Measurements from ENCODE around the gene PGK1. TPM values are rescaled to one million over a fixed set of nuclear protein-coding genes. Genes with fewer than 3 reads are reported as not detected.

PGK1 gene
- total and polyA plus RNA-seq, 12 donors = 69.4 to 524 (median 320) TPM

DNA sequence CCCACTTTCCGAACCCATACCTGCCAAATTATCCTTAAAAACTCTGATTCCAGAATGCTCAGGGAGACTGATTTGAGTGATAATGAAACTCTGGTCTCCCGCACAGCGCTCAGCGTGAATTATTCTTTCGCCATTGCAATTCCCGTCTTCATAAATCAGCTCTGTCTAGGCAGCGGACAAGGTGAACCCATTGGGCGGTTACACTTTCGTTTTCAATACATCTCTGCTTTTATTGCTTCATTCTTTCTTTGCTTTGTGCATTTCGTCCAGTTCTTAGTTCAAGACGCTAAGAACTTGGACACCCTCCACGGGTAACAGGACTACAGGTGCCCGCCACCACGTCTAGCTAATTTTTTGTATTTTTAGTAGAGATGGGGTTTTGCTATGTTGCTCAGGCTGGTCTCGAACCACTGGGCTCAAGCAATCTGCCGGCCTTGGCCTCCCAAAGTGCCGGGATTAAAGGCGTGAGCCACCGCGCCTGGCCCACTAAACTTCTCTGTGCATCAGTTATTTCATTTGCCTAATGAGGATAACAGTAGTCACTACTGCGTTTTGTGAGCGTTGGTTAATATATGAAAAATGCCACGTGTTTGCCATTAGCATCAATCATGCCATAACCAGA is 936 bp upstream of the PGK1 start:
- Histone ChIP-seq H3K27ac (peak overlapping the region; percentile 39 to 96 (median 88)), H3K9me3 (replicated peaks in 1 of 3) (no peaks in the 10 kb centered on the region), H3K4me3 (peak overlapping the region in 1 of 4 donors; percentile 37), H3K4me1 (replicated peaks in 1 of 2) (peaks cover 12 to 14% of the 10 kb centered on the region in 2 donors), H3K36me3 (replicated peaks in 1 of 2) (no peaks in the 10 kb centered on the region), H3K27me3 (peaks cover 3% of the 10 kb centered on the region)
- intact Hi-C loops (cut with DNase I) = no loop called here
- WGBS, 4 donors = 77 to 83% (median 80%) methylated on average over 18 to 23 of the region's 23 CpGs
- no peak for TF ChIP-seq POLR2A (IDR thresholded peaks at IDR 0.05)
- no peak for TF ChIP-seq CTCF (IDR thresholded peaks at IDR 0.05)
- peak in 1 of 7 donors; percentile 50 for DNase-seq

DNA sequence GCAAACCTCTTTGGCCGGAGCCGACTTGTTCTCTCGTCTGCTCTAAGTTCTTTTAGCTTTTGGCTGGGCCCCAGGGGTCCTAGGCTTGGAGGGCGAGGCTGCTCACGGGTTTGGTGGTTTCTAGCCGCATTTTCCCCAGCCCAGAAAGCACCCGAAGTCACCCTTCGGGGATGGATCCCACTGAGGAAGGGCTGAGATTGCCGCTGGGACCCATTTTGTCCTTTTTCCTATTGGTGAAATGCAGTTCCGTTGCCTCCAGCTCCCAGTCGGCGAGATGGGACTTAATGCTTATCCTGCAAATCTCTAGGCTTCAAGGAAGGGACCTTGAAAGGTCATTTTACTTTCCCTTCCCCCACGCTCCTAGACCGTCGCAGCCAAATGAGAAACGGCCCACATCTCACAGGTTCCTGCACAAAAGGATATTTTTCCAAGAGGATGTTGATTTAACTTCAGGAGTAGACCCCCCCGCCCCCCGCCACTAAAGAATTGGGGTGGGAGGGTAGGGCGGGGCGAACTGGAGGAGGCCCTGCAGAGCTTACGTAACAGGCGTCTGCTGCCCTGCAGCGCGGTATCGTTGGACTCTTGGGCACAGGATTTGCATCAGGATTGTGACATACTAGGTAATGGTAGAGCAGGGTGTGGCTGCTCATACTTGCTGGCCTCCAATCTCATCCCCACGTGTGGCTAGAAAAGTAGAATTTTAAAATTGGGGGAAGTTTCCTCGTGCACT is 564 bp downstream of the PGK1 start:
- Histone ChIP-seq H3K27me3 (no peaks in the 10 kb centered on the region), H3K4me3 (peak overlapping the region; percentile 13 to 97 (median 44)), H3K9me3 (replicated peaks in 1 of 3) (no peaks in the 10 kb centered on the region), H3K4me1 (replicated peaks in 1 of 2) (peaks cover 12 to 18% of the 10 kb centered on the region in 2 donors), H3K27ac (peak overlapping the region; percentile 94 to 99 (median 96)), H3K36me3 (replicated peaks in 1 of 2) (peaks cover 0 to 4% of the 10 kb centered on the region in 2 donors)
- DNase-seq = peak; percentile 58 to 79 (median 67)
- WGBS, 4 donors = 0 to 47% (median 13%) methylated on average over 5 to 27 of the region's 27 CpGs
- peak in 1 of 2 donors; percentile 49 for TF ChIP-seq POLR2A (IDR thresholded peaks at IDR 0.05)
- no peak for TF ChIP-seq CTCF (IDR thresholded peaks at IDR 0.05)
- intact Hi-C loops (cut with DNase I) = no loop called here

DNA sequence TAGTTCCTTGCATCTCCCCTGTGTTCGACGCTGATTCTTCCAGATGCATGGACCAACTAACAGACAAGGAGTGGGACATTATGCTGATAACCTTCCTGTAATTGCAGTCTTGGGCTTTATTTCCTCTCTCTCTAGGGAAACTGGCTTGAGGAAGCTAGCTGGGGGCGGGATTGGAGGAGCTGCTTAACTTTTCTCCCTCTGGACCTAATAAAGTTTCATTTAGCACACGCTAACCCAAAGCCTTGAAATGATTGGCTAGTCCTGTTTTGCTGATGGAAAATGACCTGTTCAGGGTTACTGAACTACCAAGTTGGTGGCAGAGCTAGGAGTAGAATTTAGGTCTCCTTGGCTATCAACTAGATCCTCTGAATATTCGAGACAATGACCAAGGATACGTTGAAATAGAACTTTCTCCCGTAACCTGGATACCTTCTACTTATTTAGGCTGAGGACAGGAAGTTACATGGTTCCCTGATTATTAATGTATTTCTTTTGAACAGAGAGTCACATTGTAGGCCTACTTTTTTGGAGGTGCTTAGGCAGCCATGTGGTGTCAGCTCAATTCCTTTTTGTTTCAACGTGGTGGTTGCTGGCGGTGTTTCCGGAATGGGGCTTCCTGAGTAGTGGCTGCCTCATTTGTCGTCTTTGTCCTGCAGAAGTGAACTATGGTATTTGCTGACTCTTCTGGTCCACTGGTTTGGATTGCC is 2.0 kb downstream of the PGK1 start:
- Histone ChIP-seq H3K36me3 (replicated peaks in 1 of 2) (peaks cover 4 to 5% of the 10 kb centered on the region in 2 donors), H3K27me3 (no peaks in the 10 kb centered on the region), H3K4me1 (replicated peaks in 1 of 2) (peaks cover 12 to 19% of the 10 kb centered on the region in 2 donors), H3K27ac (peak overlapping the region in 3 of 5 donors; percentile 27 to 96 (median 95)), H3K4me3 (peak overlapping the region in 1 of 4 donors; percentile 49), H3K9me3 (replicated peaks in 1 of 3) (no peaks in the 10 kb centered on the region)
- no peak for TF ChIP-seq POLR2A (IDR thresholded peaks at IDR 0.05)
- no peak for TF ChIP-seq CTCF (IDR thresholded peaks at IDR 0.05)
- no peak for DNase-seq
- WGBS, 4 donors = 52 to 61% (median 56%) methylated on average over 7 to 11 of the region's 11 CpGs
- intact Hi-C loops (cut with DNase I) = no loop called here

GRCh38 chrX:78106651-78106986 is 2.6 kb downstream of the PGK1 start:
- peaks cover 12 to 21% of the 10 kb centered on the region in 2 donors for H3K4me1 ChIP-seq (replicated peaks in 1 of 2)
- TF ChIP-seq CTCF (IDR thresholded peaks at IDR 0.05) (no peak), POLR2A (IDR thresholded peaks at IDR 0.05) (no peak)
- H3K4me3 ChIP-seq = no peak overlapping the region
- no peaks in the 10 kb centered on the region for H3K9me3 ChIP-seq (replicated peaks in 1 of 3)
- 60 to 100% (median 76%) methylated on average over 1 of the region's 1 CpG for WGBS, 4 donors
- H3K36me3 ChIP-seq (replicated peaks in 1 of 2) = peaks cover 4 to 5% of the 10 kb centered on the region in 2 donors
- DNase-seq = no peak
- intact Hi-C loops (cut with DNase I) = no loop called here
- H3K27me3 ChIP-seq = no peaks in the 10 kb centered on the region
- H3K27ac ChIP-seq = peak overlapping the region in 2 of 5 donors; percentile 95 to 96

Measured in adrenal gland (tissue), 12 donors.